ENCODE results near the gene TMED3. TPM values are rescaled to one million over a fixed set of nuclear protein-coding genes. Genes with fewer than 3 reads are reported as not detected.

Gene TMED3
- total RNA-seq, 1 experiment from 2014 or later: 53.6 TPM

GRCh38 chr15:79316864-79317263 is 6.0 kb downstream of the TMED3 start:
- intact Hi-C loops (cut with micrococcal nuclease): no loop called here

More at GRCh38 chr15:79316864-79317263, 6.0 kb downstream of the TMED3 start:
- Histone ChIP-seq H4K20me1 (ENCODE audit: insufficient read depth) (no peaks in the 10 kb centered on the region), H3K27ac (ENCODE audit: low read depth, low read length) (no peak overlapping the region), H3K27me3 (ENCODE audit: insufficient read depth, low read length) (no peaks in the 10 kb centered on the region), H2AFZ (ENCODE audit: low read depth, low read length, poor library complexity, severe bottlenecking) (no peak overlapping the region), H3K9ac (ENCODE audit: low read length) (no peak overlapping the region), H3K36me3 (ENCODE audit: control insufficient read depth in 1 of 2, insufficient read depth in 2 of 2, low read length in 2 of 2) (peaks cover 24 to 59% of the 10 kb centered on the region in 2 experiments), H3K9me3 (ENCODE audit: control insufficient read depth in 1 of 2, insufficient read depth in 1 of 2, low read depth in 1 of 2, low read length in 2 of 2) (no peaks in the 10 kb centered on the region), H3K79me2 (ENCODE audit: insufficient read depth, low read length) (peaks cover 91% of the 10 kb centered on the region), H3K4me2 (ENCODE audit: low read length) (no peak overlapping the region), H3K4me3 (replicated peaks in 1 of 2; ENCODE audit: low read depth in 1 of 2, low read length in 2 of 2) (no peak overlapping the region), H3K4me1 (ENCODE audit: control insufficient read depth in 1 of 2, insufficient read depth in 2 of 2, low read length in 2 of 2) (peaks cover 3 to 20% of the 10 kb centered on the region in 2 experiments; a peak in 2 of 4 replicates), H3K9me2 (ENCODE audit: insufficient read depth) (no peaks in the 10 kb centered on the region)
- CTCF ChIA-PET: no interaction called here
- DNase-seq (ENCODE audit: low read depth, low spot score) (no peak), ATAC-seq (no peak)
- RAD21 ChIA-PET (ENCODE audit: low non-redundant PET in 1 of 2, low total read pairs in 2 of 2, uncharacterized antibody in 2 of 2, unreplicated experiment in 2 of 2): no interaction called here
- BruUV-seq (replicated peaks): no TSS peak
- TF ChIP-seq SIN3A (IDR thresholded peaks at IDR 0.05; ENCODE audit: low read depth): no peak
- TF ChIP-seq ATF3 (IDR thresholded peaks at IDR 0.05): no peak
- TF ChIP-seq SRF (IDR thresholded peaks at IDR 0.05; ENCODE audit: low read depth): no peak
- no peak for TF ChIP-seq CTCF (IDR thresholded peaks at IDR 0.05 in 2 of 3, conservative IDR thresholded peaks at IDR 0.05 in 1 of 3; ENCODE audit: borderline replicate concordance in 1 of 3, insufficient read depth in 1 of 3, low read depth in 2 of 3, low read length in 2 of 3)
- TF ChIP-seq SP1 (IDR thresholded peaks at IDR 0.05; ENCODE audit: low read depth): no peak
- TF ChIP-seq MAX (IDR thresholded peaks at IDR 0.05): no peak
- POLR2A ChIA-PET: no interaction called here
